Fibroblast of mammary gland (primary cell): Measurements from ENCODE around the gene UQCC3.

Source experiments
- DNase-seq: peaks from one replicate; pipeline ENCODE4 v3.0.0-alpha.2; 2010; ENCODE audit warnings: low read depth
- H3K4me3 ChIP-seq: 2 replicates; pipeline ENCODE4 v1.5.1; 2011; ENCODE audit warnings: low read depth, mild to moderate bottlenecking, low read length, moderate library complexity; ENCODE audit not compliant: control insufficient read depth
- CTCF ChIP-seq: conservative IDR thresholded peaks from 2 replicates; pipeline ENCODE4 v1.5.1; 2011; ENCODE audit warnings: low read depth, low read length, inconsistent platforms; ENCODE audit not compliant: control insufficient read depth, insufficient read depth

UQCC3 gene

GRCh38 chr11:62671608-62672389, at the start of gene UQCC3, which contains the start of gene LBHD1:
Gene UQCC3 (plus strand): TSS chr11:62671673. CDS start chr11:62671746, 73 bp downstream.
Gene LBHD1 (minus strand): TSS chr11:62672267. CDS start chr11:62670031, 2,236 bp downstream.
- peak; percentile 86 for DNase-seq
- H3K4me3 ChIP-seq = peak within 1 kb of the TSS; percentile 86
- no peak for TF ChIP-seq CTCF

- no peak overlapping the region for H3K4me3 ChIP-seq
- no peak for DNase-seq
- TF ChIP-seq CTCF = no peak
Observed at GRCh38 chr11:62622476-62623089, 48.9 kb upstream of the UQCC3 start.

GRCh38 chr11:62627713-62628112, 43.8 kb upstream of the UQCC3 start:
- DNase-seq = no peak
- H3K4me3 ChIP-seq = no peak overlapping the region
- peak; percentile 13 for TF ChIP-seq CTCF

- TF ChIP-seq CTCF = no peak
- no peak overlapping the region for H3K4me3 ChIP-seq
- no peak for DNase-seq
Observed at GRCh38 chr11:62632492-62632891, 39.0 kb upstream of the UQCC3 start.

GRCh38 chr11:62644220-62644619, 27.3 kb upstream of the UQCC3 start:
- no peak for DNase-seq
- no peak for TF ChIP-seq CTCF
- no peak overlapping the region for H3K4me3 ChIP-seq

GRCh38 chr11:62645671-62645945, 25.9 kb upstream of the UQCC3 start:
- peak overlapping the region; percentile 82 for H3K4me3 ChIP-seq
- no peak for TF ChIP-seq CTCF
- no peak for DNase-seq
